CD4-positive, alpha-beta T cell treated with Interleukin-10 for 1 hour (primary cell): Measurements from ENCODE around the gene CDKAL1.
"Not testable (repeated sequence)": the region's sequence is repeated elsewhere in the genome, so short reads cannot be mapped to it uniquely, and the experiment has no call there.

Experiments used
- DNase-seq: peaks from one replicate; pipeline ENCODE4 v3.0.0-alpha.2; 2020

The CDKAL1 gene

DNA sequence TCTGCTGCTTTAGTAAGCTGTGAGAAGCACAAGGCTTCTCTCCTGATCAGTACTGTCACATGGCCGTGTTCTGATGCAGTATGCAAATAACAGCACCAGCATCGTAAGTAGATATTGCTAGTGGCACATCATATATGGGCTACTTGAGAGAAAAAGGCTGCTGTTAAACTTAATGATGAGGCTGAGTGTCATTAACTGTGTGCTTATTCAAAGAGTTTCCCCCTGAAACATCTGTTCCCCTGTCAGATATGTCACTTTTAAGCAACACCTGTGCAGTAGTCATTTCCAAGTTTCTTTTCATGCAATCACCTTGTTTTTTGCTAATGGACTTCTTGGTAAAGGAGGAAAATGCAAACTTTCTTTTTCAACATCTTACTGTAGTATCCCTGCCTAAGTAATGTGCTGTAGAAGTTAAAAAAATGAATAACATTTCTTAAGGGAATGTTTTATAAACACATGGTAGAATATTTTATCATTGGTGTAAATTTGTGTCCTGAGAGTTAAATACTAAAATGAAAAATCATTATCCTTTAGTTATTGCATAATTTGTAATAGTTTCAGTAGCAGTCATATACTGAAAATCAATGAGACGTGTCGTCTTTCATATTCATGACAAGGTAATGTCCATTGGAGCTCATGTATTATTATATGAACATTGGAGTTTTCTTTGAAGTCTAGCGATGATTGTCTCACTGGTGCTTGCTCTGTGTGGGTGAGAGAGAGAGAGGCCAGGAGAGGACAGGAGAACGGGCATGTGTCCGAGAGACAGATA, 366.3 kb downstream of the CDKAL1 start:
- DNase-seq, result no peak

DNA sequence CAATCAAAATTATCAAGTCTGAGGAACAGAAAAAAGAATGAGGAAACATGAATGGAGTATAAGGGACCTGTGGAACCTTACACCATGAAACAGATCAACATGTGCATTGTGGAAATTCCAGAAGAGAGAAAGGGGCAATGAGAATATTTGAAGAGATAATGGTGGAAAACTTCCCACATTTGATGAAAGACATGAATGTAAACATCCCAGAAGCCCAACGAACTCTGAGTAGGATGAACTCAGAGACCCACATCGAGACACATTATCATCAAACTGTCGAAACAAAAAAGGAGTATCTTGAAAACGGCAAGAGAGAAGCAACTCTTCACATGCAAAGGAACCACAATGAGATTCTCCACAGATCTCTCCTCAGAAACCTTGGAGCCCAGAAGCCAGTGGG, 371.1 kb downstream of the CDKAL1 start:
- DNase-seq, result no peak

DNA sequence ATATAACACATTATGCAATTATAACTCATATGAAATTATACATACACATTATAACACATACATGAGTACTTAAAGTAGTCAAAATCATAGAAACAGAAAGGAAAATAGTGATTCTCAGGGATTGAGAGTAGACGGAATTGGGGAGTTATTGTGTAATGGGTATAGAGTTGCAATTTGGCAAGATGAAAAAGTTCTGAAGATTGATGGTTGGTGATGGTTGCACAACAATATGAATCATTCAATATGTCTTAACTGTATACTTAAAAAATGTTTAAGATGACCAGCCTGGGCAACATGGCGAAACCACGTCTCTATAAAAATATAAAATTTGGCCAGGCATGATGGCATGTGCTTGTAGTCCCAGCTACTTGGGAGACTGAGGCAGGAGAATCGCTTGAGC, 372.7 kb downstream of the CDKAL1 start:
- no peak for DNase-seq

DNA sequence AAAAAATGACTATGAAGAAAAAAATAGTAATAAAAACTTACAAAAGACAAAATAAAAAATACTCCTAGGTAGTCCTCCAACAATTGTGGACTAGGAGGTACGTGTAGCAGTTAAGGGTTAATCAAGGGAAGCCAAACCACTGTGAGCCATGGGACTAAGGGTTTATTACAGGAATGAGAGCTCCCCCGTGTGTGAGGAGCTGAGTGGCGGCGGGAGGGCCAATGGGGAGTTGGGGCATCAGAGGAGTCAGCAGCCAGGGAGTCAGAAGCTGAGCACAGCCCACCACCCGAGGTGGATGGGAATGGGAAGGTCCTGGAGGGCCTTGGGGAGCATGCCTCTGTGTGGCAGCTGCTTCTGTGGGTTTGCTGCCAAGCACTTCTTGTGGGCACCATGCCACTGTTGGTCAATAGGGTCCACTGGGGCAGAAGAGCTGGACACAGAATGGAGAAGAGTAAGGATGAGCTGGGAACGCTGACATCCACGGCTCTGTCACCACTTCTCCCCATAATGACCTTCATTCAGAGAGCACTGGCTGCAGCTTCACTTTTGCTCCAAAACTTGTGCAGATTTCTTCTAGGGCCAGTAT, 373.3 kb downstream of the CDKAL1 start:
- no peak for DNase-seq

DNA sequence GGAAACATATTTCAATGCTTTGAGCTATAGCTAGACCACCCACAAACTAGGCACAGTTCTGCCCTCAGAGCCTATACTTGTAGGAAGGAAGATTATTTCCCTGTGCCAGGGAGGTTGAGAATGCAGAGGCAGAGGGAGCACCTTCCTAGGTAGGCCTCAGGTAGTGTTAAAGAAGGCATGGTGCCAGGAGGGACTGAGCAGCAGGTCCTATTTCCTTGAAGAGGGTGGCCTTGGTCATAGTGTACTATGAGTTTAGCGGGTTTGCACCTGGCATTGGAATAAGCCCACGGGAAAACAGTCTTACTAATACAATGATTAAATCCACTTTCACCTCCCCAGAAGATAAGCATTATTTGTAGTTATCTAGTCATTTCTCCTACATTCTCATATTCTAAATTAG, 375.4 kb downstream of the CDKAL1 start:
- no peak for DNase-seq

DNA sequence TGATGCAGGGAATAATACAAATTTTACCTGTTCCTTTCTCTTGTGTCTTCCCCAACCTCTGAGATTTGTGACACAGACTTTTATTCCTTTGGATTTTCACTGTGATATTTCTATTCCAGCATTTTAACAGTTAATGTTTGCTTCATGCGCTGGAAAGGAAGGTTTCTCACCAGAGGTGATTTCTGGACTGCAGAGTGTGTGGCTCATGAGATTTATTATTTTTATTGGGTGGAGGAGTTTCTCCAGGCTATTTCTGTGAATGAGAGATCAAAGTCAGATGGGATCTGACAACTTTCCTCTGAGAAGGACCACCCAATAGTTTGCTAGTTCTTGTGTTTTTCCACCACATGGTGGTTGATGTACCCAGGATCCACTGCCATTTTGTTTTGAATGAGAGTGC, 377.5 kb downstream of the CDKAL1 start:
- no peak for DNase-seq

DNA sequence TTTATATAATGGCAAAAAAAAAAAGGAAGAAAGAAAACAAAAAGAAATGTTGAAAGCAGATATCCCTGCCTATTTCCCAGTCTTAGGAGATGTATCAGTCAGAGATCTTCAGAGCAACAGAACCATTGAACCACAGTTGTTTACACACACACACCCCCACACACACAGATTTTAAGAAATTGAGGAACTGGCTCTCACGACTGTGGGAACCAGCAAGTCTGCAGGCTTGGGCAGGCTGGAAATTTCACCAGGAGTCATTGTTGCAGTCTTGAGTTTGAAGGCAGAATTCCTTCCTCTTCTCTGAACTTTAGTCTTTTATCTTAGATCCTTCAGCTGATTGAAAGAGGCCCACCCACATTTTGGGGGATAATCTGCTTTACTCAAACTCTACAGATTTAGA, 380.9 kb downstream of the CDKAL1 start:
- DNase-seq, result no peak

DNA sequence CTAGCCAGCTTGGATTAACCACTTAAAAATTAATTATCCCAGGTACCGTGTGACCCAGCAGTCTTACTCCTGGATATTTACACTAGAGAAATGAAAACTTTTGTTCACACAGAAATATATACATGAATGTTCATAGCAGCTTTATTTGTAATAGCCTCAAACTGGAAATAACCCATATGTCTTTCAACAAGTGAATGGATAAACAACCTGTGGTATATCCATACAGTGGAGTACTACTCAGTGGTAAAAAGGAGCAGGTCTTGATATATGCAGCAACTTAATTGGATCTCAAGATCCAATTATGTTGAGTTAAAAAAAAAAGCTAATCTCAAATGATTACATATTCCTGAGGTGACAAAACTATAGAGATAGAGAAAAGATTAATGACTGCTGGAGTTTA, 381.4 kb downstream of the CDKAL1 start:
- no peak for DNase-seq

DNA sequence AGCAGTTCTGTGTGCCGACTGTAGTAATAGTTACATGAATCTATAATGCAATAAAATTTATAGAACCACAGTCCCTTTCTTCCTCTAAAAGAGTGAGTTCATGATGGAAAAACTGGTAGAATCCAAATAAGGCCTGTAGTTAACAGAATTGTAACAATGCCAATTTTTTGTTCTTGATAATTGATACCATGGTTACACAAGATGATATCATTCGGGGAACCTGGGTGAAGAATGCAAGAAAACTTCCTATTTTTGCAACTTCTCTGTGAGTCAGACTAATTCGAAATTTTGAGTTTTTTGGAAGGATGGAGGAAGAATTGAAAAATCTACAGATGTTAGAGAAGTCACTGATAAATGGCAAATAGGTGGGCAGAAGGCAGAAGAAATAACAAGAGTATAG, 381.8 kb downstream of the CDKAL1 start:
- DNase-seq, result no peak

DNA sequence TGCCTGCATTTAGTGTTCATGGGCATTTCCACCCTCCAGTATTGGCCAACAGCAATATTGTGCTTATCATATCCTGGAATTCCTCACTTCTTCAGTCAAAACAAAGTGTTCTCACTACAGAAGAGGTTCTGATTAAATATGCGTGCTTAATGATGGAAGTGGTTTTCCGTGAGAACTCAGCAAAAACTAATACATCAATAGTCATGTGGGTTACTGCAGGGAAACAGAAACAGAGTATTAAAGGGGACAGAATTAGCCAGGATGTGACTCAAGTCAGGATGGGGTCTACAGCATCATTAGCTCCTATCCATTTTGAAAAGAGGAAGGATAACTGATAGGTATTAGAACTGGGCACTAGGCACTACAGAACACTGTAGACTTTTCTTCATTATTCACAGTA, 384.6 kb downstream of the CDKAL1 start:
- DNase-seq, result no peak

DNA sequence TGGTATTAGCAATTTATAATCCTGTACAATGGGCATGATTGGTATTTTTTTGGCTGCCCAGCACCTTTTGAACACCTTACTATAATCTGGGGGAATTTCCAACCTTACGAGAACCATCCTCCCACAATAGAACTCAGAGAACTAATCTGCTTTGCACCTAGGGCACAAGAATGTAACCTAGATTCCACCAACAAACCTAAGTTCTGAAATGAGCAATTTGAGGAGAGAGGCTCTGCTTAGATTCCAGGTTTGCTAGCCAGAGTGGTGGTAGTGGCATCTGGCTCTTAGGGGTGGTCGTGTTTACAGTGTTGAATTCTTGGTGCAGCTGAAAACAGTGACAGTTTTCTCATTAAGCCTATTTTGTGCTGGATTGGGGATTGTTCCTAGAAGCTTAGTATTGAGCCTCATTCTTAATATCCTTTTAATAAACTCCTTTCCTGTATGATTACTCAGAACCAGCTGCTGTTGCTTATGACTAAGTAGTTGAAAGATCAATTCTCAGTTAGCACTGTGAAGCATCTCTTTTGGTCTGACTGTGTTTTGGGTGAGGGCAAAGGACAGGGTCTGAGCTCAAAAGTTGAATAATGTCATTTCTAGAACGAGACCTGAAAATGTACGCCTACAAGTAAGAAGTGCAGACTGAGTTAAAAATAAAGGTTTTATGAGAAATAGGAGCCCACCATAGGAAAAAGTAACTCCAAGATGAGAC, 385.6 kb downstream of the CDKAL1 start:
- DNase-seq, result no peak

DNA sequence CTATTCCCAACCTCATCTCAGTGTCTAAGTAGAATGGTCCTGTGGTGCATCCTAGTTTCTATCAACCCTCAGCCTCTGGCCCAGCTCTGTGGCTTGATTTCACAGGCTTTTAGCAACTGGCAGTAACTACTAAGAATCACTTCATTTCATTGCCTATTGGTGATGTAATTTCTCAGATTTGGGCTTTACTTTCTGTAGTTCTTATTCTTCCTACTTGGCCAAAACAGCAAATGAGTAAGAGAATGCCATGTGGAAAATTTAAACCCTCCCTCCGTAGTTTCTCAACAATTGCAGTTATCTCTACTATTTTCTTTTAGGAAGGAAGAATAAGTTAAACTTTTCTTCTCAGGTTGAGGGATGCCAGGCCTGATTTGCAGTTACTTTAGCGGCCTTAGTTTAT, 387.3 kb downstream of the CDKAL1 start:
- no peak for DNase-seq

DNA sequence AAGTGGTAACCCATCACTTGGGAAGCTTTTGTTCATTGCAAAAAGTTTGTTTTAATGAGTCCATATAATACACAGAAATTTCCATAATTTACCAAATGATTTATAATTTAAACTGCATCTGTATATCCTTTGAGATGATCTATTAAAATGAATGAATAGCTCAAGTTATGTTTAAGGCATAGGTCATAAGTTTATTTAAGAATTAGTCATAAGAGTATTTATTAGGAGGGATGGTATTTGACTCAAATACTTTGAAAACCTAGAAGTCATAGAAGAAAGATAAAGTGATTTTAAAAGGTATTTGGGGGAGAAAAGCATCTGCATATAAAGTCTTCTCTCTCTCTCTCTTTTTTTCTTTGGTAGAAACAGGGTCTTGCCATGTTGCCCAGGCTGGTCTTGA, 388.5 kb downstream of the CDKAL1 start:
- no peak for DNase-seq

DNA sequence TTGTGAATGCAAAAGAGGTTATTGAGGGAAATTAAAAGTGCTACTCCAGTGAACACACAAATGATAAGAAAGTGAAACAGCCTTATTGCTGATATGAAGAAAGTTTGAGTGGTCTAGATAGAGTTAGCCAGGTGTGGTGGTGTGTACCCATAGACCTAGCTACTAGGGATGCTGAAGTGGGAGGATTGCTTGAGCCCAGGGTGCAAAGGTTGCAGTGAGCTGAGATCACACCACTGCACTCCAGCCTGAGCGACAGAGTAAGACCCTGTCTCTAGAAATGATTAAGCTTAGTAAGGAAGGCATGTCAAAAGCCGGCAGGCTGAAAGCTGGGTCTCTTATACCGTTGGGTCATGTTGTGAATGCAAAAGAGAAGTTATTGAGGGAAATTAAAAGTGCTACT, 389.8 kb downstream of the CDKAL1 start:
- not testable (repeated sequence) for DNase-seq

DNA sequence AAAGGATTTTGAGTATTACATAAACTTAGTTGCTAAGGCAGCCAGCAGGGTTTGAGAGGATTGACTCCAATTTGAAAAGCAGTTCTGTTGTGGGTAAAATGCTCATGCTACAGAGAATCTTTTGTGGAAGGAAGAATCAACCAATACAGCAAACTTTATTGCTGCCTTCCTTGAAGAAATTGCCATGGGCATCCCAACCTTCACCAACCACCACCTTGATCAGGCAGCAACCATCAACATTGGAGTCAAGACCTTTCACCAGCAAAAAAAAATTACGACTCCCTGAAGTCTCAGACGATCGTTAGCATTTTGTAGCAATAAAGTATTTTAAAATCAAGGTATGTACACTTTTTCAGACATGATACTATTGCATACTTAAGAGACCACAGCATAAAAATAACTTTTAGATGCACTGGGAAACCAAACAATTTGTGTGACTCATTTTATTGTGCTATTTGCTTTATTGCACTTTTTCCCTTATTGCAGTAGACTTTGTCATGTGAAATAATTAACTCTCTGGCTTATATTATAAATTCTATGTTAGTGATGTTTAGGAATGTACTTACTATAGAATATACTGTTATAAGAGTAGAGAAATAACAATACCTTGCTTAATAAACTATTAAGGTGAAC, 390.8 kb downstream of the CDKAL1 start:
- DNase-seq, result no peak

DNA sequence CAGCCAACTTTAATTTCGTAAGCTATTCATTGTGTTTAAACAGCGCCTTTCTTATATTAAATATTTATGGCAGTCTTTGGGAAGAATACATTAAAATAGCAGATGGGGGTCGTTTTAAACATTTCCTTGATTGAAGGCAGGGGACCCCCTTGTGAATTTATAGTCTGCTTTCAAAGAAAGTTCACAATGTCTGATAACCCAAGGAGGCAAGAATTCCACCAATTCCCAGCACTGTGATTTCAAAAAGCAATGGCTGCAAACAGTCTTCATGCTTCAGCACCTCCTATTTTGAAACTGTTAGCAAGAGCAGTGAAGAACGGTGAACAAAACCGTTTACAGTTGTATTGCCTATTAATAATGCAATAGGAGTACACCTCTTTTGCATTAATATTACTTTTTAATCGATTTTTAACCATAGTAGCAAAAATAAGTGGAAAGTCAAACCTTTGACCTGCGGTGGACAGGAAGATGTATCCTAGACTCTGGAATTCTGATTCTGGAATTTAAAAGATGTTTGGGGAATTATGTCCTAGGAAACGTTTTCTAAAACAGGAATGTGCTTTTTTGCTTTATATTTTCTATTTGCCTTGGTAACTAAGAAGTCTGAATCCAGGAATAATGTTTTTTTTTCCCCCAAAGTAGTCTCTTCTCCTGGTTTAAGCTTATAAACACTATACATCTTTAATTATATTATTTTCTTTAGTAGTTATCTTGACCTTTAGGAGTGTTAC, 393.0 kb downstream of the CDKAL1 start:
- no peak for DNase-seq

DNA sequence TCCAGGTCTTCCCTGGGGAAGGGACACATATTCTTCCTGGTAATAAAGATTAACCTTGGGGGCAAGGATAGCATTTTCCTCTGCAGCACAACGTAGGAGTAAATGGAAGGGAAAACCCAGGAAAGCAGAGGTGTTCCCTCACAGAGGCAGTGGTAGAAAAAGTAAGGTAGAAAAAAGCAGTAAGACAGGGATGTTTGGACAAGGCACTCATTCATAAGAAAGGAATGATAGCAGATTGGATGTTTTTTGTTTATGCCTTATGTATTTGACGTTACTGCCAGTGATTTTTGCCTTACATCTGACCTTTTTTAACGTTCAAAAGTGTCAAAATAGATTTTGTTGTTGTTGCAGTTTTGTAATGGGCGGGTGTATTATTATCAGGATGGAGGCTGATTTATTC, 395.0 kb downstream of the CDKAL1 start:
- DNase-seq, result no peak

DNA sequence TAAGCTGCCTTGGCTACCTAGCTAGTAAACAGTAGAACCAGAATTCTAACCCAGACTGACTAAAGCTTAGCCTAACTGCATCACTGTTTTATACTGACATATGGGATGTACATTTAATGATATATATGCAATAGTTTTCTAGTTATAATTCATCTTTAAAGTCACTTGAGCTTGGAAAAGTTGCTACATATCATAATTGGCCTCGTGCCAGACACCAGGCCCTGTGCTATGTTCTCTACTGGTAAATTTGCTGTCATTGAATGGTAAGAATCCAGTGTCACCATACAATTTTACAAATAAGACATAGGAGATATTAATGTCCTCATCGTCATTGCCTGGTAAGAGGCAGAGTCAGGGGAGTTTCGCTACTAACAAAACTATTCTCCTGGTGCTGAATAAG, 396.8 kb downstream of the CDKAL1 start:
- no peak for DNase-seq

DNA sequence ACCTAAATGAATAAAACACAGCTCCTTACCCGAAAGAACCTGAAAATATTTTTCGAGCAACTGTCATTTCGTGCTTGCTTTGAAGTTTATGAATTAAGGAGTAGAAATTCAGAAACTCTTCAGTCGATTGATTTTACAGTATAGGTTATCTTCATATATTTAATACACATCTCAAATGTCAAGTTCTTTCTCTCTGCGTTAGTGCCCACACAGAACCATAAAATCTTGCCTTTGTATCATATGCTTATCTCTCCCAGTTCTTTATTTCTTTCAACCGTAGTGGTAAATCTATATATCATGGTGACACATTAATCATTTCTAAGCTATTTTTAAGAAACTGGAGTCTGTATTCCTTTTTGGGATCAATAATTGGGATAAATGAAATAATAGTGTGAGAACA, 397.5 kb downstream of the CDKAL1 start:
- DNase-seq, result no peak

DNA sequence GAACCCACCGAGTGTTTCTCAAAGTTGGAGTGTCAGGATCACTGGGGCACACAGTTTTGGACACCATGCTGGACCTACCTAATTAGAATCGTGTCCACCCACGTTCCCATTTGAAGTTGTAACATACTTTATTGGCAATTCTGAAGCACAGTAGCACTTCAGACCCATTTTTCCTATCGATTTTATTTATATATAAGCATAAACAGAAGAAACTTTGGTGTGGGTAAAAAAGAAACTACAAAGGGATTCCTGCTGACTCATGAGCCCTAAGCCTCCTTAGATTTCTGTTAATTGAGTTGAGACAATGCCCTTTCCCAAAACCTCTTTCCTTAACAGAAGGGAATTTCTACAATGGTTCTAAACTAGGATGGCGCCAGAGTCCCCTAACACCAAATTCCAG, 398.0 kb downstream of the CDKAL1 start:
- no peak for DNase-seq

DNA sequence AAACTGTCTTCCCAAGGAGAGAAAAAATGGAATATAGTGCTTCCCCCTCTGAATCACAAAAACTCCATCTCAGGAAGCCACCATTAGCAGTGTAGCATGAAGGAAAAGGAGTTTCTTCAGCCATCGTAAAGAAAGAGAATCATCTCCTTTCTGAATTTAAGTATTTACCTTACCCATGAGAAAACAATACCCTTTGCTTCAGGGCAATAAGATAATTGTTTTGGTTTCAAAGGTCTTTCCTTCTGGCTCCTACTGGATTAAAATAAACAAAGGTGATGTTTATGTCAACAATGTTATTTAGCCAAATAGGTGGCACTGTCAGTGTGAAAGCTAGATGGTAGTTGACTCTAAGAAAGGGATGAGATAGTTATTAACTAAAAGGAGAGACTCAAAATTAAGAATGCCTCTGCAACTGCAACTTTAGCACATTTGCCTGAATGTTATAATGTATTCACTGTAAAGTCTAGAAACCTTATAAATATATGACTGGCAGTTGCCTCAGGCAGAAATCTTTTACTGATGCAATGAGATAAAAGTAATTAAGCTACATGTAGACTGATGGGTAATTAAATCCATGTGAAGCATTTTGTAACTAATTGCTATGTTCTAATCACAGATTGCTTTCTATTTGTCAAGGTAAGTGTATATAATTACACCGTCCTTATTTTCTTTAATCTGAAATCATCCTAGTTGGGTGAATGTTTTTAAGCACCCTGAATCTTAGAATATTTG, 399.0 kb downstream of the CDKAL1 start:
- DNase-seq, result no peak

DNA sequence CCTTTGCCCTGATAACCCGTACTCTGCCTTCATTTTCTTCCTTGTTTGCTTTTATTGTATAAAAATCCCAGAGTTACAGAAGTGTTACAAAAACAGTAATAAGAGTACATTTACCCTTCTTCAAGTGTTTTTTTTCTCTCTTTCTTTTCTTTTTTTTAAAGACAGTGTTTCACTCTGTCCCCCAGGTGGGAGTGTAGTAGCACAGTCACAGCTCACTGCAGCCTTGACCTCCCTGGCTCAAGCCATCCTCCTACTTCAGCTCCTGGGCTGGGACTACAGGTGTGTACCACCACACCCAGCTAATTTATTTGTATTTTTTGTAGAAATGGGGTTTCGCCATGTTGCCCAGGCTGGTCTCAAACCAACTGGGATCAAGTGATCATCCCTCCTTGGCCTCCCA, 402.7 kb downstream of the CDKAL1 start:
- no peak for DNase-seq
